Right lobe of liver (tissue), 6 donors: Measurements from ENCODE around the gene SCAF8. TPM values are rescaled to one million over a fixed set of nuclear protein-coding genes. Genes with fewer than 3 reads are reported as not detected.
A peak's percentile ranks its signal among the peaks of the same experiment; 100 is the strongest.

Experiments
- ATAC-seq, 4 donors: fragments of 200-7000 bp; cut with Tn5 transposase; one replicate each; pipeline ENCODE4 v1.9.1; 2020; ENCODE audit warnings: mild to moderate bottlenecking in 4 of 4, moderate library complexity in 4 of 4
- DNase-seq, 3 donors: peaks; one replicate each; pipeline ENCODE4 v3.0.0-alpha.2; 2020
- H3K27ac ChIP-seq, 3 donors: fragments of 200-600 bp; one replicate each; pipeline ENCODE4 v1.8.0; 2022
- H3K27me3 ChIP-seq, 2 donors: fragments of 200-600 bp; one replicate each; pipeline ENCODE4 v1.8.0; 2022
- H3K36me3 ChIP-seq, 4 donors: fragments of 200-600 bp; sonication (generic) in 1 of 4; one replicate each; pipeline versions ENCODE4 v1.5.1 to v1.8.0; 2017 to 2022; ENCODE audit warnings: control low read depth in 1 of 4
- H3K4me1 ChIP-seq, 4 donors: fragments of 200-600 bp; sonication (generic) in 1 of 4; one replicate each; pipeline versions ENCODE4 v1.5.1 to v1.8.0; 2017 to 2022; ENCODE audit warnings: control low read depth in 1 of 4
- H3K4me3 ChIP-seq, 3 donors: fragments of 200-600 bp; one replicate each; pipeline ENCODE4 v1.8.0; 2022
- H3K9me3 ChIP-seq, 4 donors: fragments of 200-600 bp; sonication (generic) in 1 of 4; one replicate each; pipeline versions ENCODE4 v1.5.1 to v1.8.0; 2017 to 2022; ENCODE audit warnings: control low read depth in 1 of 4
- CTCF ChIP-seq, 4 donors: fragments of 200-600 bp in 3 of 4; fragments of 450-650 bp in 1 of 4; IDR thresholded peaks; one replicate each; pipeline versions ENCODE4 v1.5.1 to v1.8.0; 2016 to 2022; ENCODE audit warnings: antibody characterized with exemption in 4 of 4, mild to moderate bottlenecking in 2 of 4
- POLR2A ChIP-seq: fragments of 450-650 bp; IDR thresholded peaks from one replicate; pipeline ENCODE4 v1.6.1; 2017; ENCODE audit warnings: antibody characterized with exemption, mild to moderate bottlenecking
- WGBS: methylation state at CpG from one replicate; pipeline ENCODE4 v1.1.6; 2018; ENCODE audit warnings: low coverage, low lambda C conversion rate; ENCODE audit not compliant: insufficient coverage; ENCODE audit errors: missing lambda C conversion rate; 5-methylcytosine and 5-hydroxymethylcytosine counted together
- intact Hi-C, 2 donors: fragments of 100-400 bp; cut with DNase I; formaldehyde crosslinking; loops; one replicate each; pipeline versions ENCODE4 v1.11.2 to v1.14.1; 2022
- long read RNA-seq: library from polyadenylated mRNA; unstranded; transcript quantifications from one replicate; pipeline ENCODE4 v2.0.0, GENCODE V29; 2019
- total RNA-seq, 6 experiments: library from RNA; depleted of rRNA in 2 of 6; stranded (reverse); fragments of >200 nt in 2 of 6; fragmentation: NEBNext Ultra II Directional in 3 of 6; extraction: Animal tissue kit (Norgen Biotek cat#: 25700) in 3 of 6; gene quantifications; one replicate each; pipeline versions ENCODE4 v1.1.0 to v1.2.4, GENCODE V29; 2016 to 2023
- donor health status: DM: no; HTN: yes; CAD: no.
- donor health status: DM: no; HTN: no; CAD: no.
- donor health status: DM: no; HTN: no; CAD: no.
- donor health status: DM: no; HTN: yes; CAD: no.
- donor health status: DM: no; HTN: yes; CAD: no.

Gene SCAF8
- total RNA-seq, result 10 to 100 TPM; 12.7 to 17.2 (median 14.3) TPM
- long read RNA-seq, partial matches to known transcripts, result 1 of 1 reads
- long read RNA-seq, other reads (novel, unspliced or antisense), result 0 of 1 reads

GRCh38 chr6:154733183-154733625, at the start of gene SCAF8:
TSS of gene SCAF8 (plus strand) at chr6:154733416. CDS start at chr6:154733901, 485 bp downstream.
- no CpG with 5 or more reads among the region's 61 CpGs for WGBS
- Histone ChIP-seq H3K4me3 (peak within 1 kb of the TSS; percentile 85 to 99 (median 98)), H3K4me1 (peaks cover 0 to 10% (median 1%) of the 10 kb centered on the region in 4 donors), H3K36me3 (no peaks in the 10 kb centered on the region), H3K27ac (peak within 1 kb of the TSS; percentile 96 to 100 (median 99)), H3K27me3 (no peaks in the 10 kb centered on the region), H3K9me3 (no peaks in the 10 kb centered on the region)
- intact Hi-C loops, result no loop called here
- peak; percentile 28 for TF ChIP-seq POLR2A
- peak; percentile 79 to 93 (median 86) for TF ChIP-seq CTCF (IDR thresholded peaks at IDR 0.05)
- ATAC-seq, result peak; percentile 81 to 87 (median 84)
- DNase-seq, result peak; percentile 86 to 89 (median 87)

GRCh38 chr6:154683756-154684523, 49.3 kb upstream of the SCAF8 start:
- Histone ChIP-seq H3K9me3 (no peaks in the 10 kb centered on the region), H3K4me1 (no peaks in the 10 kb centered on the region), H3K27ac (no peak overlapping the region), H3K27me3 (no peaks in the 10 kb centered on the region), H3K36me3 (no peaks in the 10 kb centered on the region), H3K4me3 (no peak overlapping the region)
- no peak for DNase-seq
- TF ChIP-seq POLR2A, result no peak
- TF ChIP-seq CTCF (IDR thresholded peaks at IDR 0.05), result no peak
- 35% methylated on average over 4 of the region's 4 CpGs for WGBS
- ATAC-seq, result peak; percentile 27 to 70 (median 58)
- intact Hi-C loops, result no loop called here

- Histone ChIP-seq H3K36me3 (no peaks in the 10 kb centered on the region), H3K4me1 (no peaks in the 10 kb centered on the region), H3K9me3 (no peaks in the 10 kb centered on the region), H3K27me3 (no peaks in the 10 kb centered on the region), H3K4me3 (no peak overlapping the region), H3K27ac (no peak overlapping the region)
- DNase-seq (no peak), ATAC-seq (no peak)
- TF ChIP-seq POLR2A, result no peak
- no peak for TF ChIP-seq CTCF (IDR thresholded peaks at IDR 0.05)
- intact Hi-C loops, result no loop called here
- WGBS, result 71% methylated on average over 1 of the region's 1 CpG
These were observed 47.1 kb upstream of the SCAF8 start for GRCh38 chr6:154686162-154686561.

- Histone ChIP-seq H3K4me1 (no peaks in the 10 kb centered on the region), H3K27ac (no peak overlapping the region), H3K9me3 (no peaks in the 10 kb centered on the region), H3K4me3 (no peak overlapping the region), H3K27me3 (no peaks in the 10 kb centered on the region), H3K36me3 (no peaks in the 10 kb centered on the region)
- no peak for ATAC-seq
- no peak for DNase-seq
- TF ChIP-seq CTCF (IDR thresholded peaks at IDR 0.05), result no peak
- no peak for TF ChIP-seq POLR2A
- 69% methylated on average over 5 of the region's 5 CpGs for WGBS
- intact Hi-C loops, result no loop called here
These were observed 43.5 kb upstream of the SCAF8 start for GRCh38 chr6:154689493-154690255.
